Effector memory CD4-positive, alpha-beta T cell (primary cell): ENCODE measurements around the gene CLEC16A.

Experiments used
- DNase-seq, 3 donors: peaks; one replicate each; pipeline ENCODE4 v3.0.0-alpha.2; 2020
- H3K27ac ChIP-seq: 2 replicates; pipeline ENCODE4 v1.7.0; 2013; ENCODE audit warnings: mild to moderate bottlenecking, low read length, moderate library complexity; ENCODE audit not compliant: insufficient read depth, poor library complexity, severe bottlenecking
- H3K27me3 ChIP-seq: replicated peaks from 2 replicates; pipeline ENCODE4 v1.7.0; 2013; ENCODE audit warnings: mild to moderate bottlenecking, low read length; ENCODE audit not compliant: insufficient read depth, control insufficient read depth, poor library complexity, severe bottlenecking
- H3K36me3 ChIP-seq: 2 replicates; pipeline ENCODE4 v1.7.0; 2013; ENCODE audit warnings: mild to moderate bottlenecking, low read length, moderate library complexity; ENCODE audit not compliant: control insufficient read depth, insufficient read depth
- H3K4me1 ChIP-seq: 2 replicates; pipeline ENCODE4 v1.7.0; 2013; ENCODE audit warnings: low read length, mild to moderate bottlenecking; ENCODE audit not compliant: control insufficient read depth, insufficient read depth, poor library complexity, severe bottlenecking
- H3K4me3 ChIP-seq: 2 replicates; pipeline ENCODE4 v1.7.0; 2013; ENCODE audit warnings: low read length, low read depth, mild to moderate bottlenecking; ENCODE audit not compliant: insufficient read depth, poor library complexity, severe bottlenecking
- H3K9me3 ChIP-seq: 2 replicates; pipeline ENCODE4 v1.7.0; 2013; ENCODE audit warnings: mild to moderate bottlenecking, low read length, moderate library complexity; ENCODE audit not compliant: control insufficient read depth

Gene CLEC16A

DNA sequence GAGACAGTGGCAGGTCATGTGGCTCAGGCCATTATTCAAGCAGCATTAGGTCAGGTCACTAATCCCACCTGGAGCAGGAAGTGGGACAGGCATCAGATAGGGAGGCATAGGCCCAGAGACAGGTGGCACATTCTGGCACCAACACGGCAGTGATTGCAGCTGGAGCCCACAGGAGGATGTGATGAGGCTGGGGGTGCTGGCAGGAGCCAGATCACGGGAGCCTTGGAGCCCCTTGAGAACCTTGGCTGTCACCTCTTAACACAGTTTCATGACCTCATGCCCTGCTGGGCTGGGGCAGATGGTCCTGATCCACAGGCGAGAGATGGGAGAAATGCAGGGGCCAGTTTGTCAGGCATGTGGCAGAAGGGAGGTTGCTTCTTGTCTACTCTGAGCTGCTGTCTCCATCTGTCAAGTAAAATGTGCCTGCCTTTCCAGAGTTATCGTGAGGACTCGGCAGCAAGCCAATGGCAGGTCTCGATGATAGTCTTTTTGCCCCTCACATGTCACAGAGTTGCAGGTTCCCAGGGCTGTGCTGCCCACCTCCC lies 109.6 kb downstream of the CLEC16A start:
- peaks cover 3% of the 10 kb centered on the region for H3K36me3 ChIP-seq
- H3K9me3 ChIP-seq = no peaks in the 10 kb centered on the region
- no peak overlapping the region for H3K27ac ChIP-seq
- no peaks in the 10 kb centered on the region for H3K27me3 ChIP-seq
- DNase-seq = no peak
- no peak overlapping the region for H3K4me3 ChIP-seq
- peaks cover 15% of the 10 kb centered on the region for H3K4me1 ChIP-seq

DNA sequence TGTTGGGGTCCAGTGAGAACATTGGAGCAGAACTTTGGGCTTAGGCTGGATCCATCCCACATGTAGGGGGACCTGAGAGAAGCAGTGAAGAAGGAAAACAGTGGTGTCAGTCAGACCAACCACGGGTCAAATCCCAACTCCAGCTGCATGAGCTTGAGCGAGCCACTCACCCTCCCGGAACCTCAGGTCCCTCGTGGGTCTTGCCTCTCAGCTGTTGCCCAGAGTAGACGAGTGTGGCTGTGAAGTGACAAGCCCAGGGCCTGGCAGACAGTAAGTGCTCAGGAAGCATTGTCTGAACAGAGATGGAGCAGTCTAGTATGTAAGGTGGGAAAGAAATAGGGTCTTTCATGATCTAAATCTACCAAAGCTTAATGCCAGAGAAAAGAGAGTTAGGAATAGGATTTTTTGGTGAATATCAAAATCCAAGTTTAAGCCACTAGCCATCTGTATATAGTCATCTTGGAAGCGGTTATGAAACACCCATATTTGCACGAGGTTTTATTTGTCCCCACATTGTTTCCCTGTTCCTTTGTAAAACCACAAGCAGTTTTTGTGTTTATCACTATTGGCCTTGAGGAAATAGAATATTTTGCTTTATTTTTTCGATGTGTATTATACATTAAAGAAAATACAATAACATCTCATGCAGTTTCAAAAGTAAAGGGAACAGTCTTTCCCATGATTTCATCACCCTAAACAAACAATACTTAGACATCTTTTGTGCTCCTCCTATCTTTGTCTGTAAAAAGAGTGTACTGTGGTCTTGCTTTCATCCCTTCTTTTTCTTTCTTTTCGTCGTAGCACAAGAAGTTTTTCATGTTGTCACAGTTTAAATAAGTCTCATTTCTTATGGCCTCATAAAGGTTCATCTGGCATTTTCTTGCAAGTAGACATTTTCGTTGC lies 112.0 kb downstream of the CLEC16A start:
- no peak overlapping the region for H3K27ac ChIP-seq
- no peak for DNase-seq
- H3K36me3 ChIP-seq = peaks cover 12% of the 10 kb centered on the region
- H3K4me1 ChIP-seq = peaks cover 8% of the 10 kb centered on the region
- H3K4me3 ChIP-seq = no peak overlapping the region
- no peaks in the 10 kb centered on the region for H3K27me3 ChIP-seq
- no peaks in the 10 kb centered on the region for H3K9me3 ChIP-seq

DNA sequence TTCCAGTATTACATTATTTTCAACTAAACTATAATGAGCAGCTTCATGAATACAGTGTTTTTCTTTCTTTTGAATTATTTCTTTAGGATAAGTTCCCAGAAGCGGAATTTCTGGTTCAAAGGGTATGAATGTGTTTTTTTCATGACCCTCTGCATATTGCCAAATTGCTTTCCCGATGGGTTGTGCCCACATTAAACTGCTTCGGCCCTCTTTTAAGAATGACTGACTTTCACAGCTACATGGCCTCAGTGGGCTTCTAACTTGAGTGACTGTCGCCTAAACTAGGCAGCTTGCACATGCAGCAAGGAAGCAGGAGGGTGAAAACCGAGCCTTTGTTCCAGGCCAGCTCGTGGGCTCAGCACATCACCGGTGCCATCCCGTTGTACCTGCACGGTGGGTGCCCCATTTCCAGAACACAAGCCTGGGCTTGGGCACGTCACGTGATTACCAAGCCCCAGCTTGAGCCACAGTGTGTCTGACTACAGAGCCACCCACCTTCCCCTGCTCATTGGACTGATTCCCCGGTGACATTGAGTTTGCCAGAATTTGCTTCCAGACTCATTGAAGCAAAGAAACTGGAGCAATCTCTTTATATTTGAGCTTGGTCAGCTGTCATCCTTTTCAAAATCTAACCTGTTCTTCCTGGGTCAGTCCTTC lies 112.8 kb downstream of the CLEC16A start:
- no peak overlapping the region for H3K4me3 ChIP-seq
- no peak for DNase-seq
- H3K27me3 ChIP-seq = no peaks in the 10 kb centered on the region
- H3K27ac ChIP-seq = no peak overlapping the region
- peaks cover 12% of the 10 kb centered on the region for H3K36me3 ChIP-seq
- no peaks in the 10 kb centered on the region for H3K9me3 ChIP-seq
- peaks cover 3% of the 10 kb centered on the region for H3K4me1 ChIP-seq

DNA sequence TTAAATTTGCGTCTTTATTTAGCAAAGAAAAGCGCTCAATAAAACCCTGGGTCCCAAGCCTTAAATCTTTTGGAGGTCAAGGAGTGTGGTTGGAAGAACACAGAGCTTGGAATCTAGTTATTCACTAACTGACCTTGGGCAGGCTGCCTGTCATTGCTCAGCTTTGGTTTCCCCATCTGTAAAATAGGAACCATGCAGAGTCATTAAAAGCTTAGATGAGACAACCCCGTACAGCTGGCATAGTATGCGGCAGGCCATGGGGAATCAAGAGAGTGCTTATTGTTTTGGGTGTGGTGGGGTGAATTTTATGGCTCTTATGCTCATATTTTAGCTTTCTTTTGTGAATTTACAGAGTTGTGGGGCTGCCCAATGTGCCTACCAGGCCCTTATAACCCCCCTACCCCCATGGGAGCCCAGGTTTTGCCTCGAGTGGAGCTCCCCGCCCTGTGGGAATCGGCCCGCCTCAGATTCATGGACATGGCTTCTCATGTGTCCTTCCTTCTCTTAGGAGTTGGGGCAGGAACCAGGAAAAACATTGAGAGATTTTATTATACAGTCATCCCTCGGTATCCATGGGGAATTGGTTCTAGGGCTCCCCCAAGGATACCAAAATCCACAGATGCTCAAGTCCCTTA lies 113.5 kb downstream of the CLEC16A start:
- Histone ChIP-seq H3K4me1 (no peaks in the 10 kb centered on the region), H3K36me3 (peaks cover 12% of the 10 kb centered on the region), H3K4me3 (no peak overlapping the region), H3K27me3 (no peaks in the 10 kb centered on the region), H3K27ac (no peak overlapping the region), H3K9me3 (no peaks in the 10 kb centered on the region)
- no peak for DNase-seq

DNA sequence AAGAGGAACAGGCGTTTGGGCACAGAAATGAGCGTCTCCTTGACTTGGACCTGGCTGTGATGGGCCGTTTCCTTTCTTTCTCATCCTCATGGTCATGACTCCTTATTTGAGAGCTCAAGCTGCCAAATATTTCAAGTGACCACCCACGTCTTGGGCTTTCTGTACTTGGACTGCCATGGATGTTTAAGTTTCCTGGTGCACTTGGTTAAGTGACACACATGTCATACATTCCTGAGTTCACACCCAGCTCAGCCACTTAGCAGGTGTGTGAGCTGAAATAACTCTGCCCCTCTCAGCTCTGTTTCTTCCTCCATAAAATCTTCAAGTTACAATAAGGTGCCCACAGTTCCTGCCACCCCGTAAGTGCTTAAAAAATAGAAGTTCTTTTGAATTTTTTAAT lies 114.5 kb downstream of the CLEC16A start:
- DNase-seq = no peak
- no peak overlapping the region for H3K4me3 ChIP-seq
- H3K27ac ChIP-seq = no peak overlapping the region
- no peaks in the 10 kb centered on the region for H3K27me3 ChIP-seq
- no peaks in the 10 kb centered on the region for H3K4me1 ChIP-seq
- H3K9me3 ChIP-seq = no peaks in the 10 kb centered on the region
- peaks cover 12% of the 10 kb centered on the region for H3K36me3 ChIP-seq

DNA sequence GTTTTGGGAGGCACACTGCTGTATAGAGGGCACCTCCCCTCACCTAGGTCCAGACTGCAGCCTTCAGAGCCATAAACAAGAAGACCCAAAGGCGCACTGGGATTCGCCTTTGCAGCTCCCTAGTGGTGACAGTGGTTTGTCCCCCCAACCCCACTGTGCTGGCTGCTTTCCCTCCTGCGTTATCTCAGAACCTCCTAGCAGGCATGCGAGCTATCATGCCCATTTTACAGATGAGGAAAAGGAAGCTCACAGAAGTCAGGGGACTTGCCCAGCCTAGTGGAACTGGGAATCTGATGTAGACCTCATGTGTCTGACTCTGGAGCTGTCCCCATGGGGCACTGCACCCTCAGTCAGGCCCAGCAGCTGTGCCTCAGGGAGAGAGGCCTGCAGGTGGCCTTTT lies 115.2 kb downstream of the CLEC16A start:
- no peak overlapping the region for H3K27ac ChIP-seq
- H3K4me3 ChIP-seq = no peak overlapping the region
- H3K9me3 ChIP-seq = no peaks in the 10 kb centered on the region
- H3K4me1 ChIP-seq = no peaks in the 10 kb centered on the region
- H3K36me3 ChIP-seq = peaks cover 12% of the 10 kb centered on the region
- DNase-seq = no peak
- H3K27me3 ChIP-seq = no peaks in the 10 kb centered on the region

DNA sequence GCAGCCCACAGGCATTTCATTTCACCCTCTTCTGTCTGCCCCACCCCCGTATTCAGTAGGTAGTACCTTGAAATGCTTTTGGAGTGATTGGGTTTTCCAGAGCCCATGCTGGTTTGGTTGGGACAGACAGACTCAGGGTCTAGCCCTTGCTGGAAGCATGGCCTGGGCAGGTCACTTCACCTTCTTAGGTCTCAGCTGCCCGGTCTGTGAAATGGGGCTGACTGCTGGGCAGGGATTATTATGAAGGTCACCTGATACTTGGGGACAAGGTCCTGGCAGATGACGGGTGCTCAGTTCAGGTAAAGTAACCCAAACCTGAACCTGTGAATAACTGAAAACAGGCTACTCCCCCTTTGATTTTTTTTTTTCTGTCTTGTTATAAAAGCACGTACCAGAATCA lies 116.0 kb downstream of the CLEC16A start:
- peaks cover 12% of the 10 kb centered on the region for H3K36me3 ChIP-seq
- no peak overlapping the region for H3K4me3 ChIP-seq
- H3K4me1 ChIP-seq = no peaks in the 10 kb centered on the region
- no peak for DNase-seq
- no peaks in the 10 kb centered on the region for H3K9me3 ChIP-seq
- no peak overlapping the region for H3K27ac ChIP-seq
- no peaks in the 10 kb centered on the region for H3K27me3 ChIP-seq

DNA sequence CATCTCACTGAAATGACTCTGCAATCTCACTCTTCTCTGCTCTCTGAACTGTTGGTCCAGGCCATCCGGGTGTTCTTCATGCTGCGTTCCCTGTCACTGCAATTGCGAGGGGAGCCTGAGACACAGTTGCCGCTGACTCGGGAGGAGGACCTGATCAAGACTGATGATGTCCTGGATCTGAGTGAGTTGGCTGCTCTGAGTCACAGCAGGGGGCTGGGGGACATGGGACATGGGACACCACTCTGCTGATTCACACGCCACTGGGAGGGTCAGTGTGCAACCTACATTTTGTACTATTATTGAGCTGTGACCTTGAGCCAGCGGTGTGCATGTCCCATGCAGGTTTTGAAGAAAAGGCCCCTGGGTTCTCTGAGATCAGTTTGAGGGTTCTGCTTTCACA lies 116.5 kb downstream of the CLEC16A start:
- DNase-seq = no peak
- no peaks in the 10 kb centered on the region for H3K4me1 ChIP-seq
- H3K9me3 ChIP-seq = no peaks in the 10 kb centered on the region
- no peaks in the 10 kb centered on the region for H3K27me3 ChIP-seq
- H3K36me3 ChIP-seq = peaks cover 12% of the 10 kb centered on the region
- no peak overlapping the region for H3K27ac ChIP-seq
- no peak overlapping the region for H3K4me3 ChIP-seq

DNA sequence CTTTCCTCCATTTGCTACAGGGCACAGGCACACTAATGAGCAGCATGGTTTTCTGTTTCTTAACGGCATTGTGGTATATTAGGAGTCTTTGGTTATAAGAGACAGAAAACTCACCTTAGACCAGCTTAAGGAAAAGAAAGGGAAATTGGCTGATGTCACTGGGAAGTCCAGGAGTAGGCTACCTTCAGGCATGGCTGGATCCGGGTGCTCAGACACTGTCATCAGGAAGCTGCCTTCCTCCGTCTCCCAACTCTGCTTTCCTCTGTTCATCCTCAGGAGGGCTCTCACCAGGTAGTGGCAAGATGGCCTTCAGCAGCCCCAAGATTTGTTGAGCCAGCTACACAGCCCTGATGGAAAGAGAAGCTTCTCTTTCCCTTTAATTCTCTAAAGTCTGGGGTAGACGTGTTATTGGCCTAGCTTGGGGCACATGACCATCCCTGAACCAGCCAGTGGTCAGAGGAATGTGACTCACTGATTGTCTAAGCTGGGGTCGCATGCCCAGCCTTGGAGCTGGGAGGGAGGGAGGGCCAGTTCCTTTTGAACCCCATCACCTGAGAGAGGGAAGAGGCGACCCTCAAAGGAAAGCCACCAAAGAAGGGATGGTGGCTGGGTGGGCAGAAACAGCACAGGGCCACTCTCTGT lies 117.4 kb downstream of the CLEC16A start:
- no peak for DNase-seq
- Histone ChIP-seq H3K27me3 (no peaks in the 10 kb centered on the region), H3K27ac (no peak overlapping the region), H3K36me3 (peaks cover 9% of the 10 kb centered on the region), H3K9me3 (no peaks in the 10 kb centered on the region), H3K4me1 (no peaks in the 10 kb centered on the region), H3K4me3 (no peak overlapping the region)
